WTC11 (cell line): ENCODE results near the gene CABLES1. TPM values are rescaled to one million over a fixed set of nuclear protein-coding genes. Genes with fewer than 3 reads are reported as not detected.

Source experiments
- ATAC-seq: fragments of 200-7000 bp; cut with Tn5 transposase; 2 replicates; pipeline ENCODE4 v1.10.0; 2021; ENCODE audit warnings: mild to moderate bottlenecking, moderate library complexity
- CTCF ChIA-PET: fragments of 300-600 bp; sonication (Branson Sonifier 250); formaldehyde crosslinking; loops from one replicate; lab custom pipeline; 2021; ENCODE audit warnings: antibody characterized with exemption; lab: Charles Lee
- POLR2A ChIA-PET: fragments of 350-600 bp; sonication (Branson Sonifier 250); formaldehyde crosslinking; loops from one replicate; lab custom pipeline; 2021; ENCODE audit warnings: antibody characterized with exemption; lab: Charles Lee
- DNase-seq: peaks from one replicate; pipeline ENCODE4 v3.0.0; 2021; ENCODE audit warnings: low spot score
- H3K27ac Mint-ChIP-seq: 2 replicates; pipeline ENCODE4 v1.8.0; 2021; ENCODE audit warnings: mixed read lengths
- H3K27me3 Mint-ChIP-seq: 2 replicates; pipeline ENCODE4 v1.8.0; 2021; ENCODE audit warnings: low read depth, mild to moderate bottlenecking, moderate library complexity, mixed read lengths
- H3K36me3 Mint-ChIP-seq: 2 replicates; pipeline ENCODE4 v1.8.0; 2021; ENCODE audit warnings: mixed read lengths
- H3K4me1 Mint-ChIP-seq: 2 replicates; pipeline ENCODE4 v1.8.0; 2022; ENCODE audit warnings: mixed read lengths
- H3K4me3 Mint-ChIP-seq: 2 replicates; pipeline ENCODE4 v1.8.0; 2021; ENCODE audit warnings: mild to moderate bottlenecking, moderate library complexity, mixed read lengths
- H3K9me3 Mint-ChIP-seq: 2 replicates; pipeline ENCODE4 v1.8.0; 2021; ENCODE audit warnings: mixed read lengths
- ARID4B ChIP-seq: sonication (generic); formaldehyde crosslinking; IDR thresholded peaks from 2 replicates; pipeline ENCODE4 v1.8.0; 2023; ENCODE audit warnings: missing genetic modification reagents, mild to moderate bottlenecking, borderline replicate concordance
- ATF2 ChIP-seq: sonication (generic); formaldehyde crosslinking; IDR thresholded peaks from 2 replicates; pipeline ENCODE4 v1.8.1; 2022; ENCODE audit warnings: low read depth, missing genetic modification reagents, borderline replicate concordance
- ATF6 ChIP-seq: sonication (generic); formaldehyde crosslinking; IDR thresholded peaks from 2 replicates; pipeline ENCODE4 v1.8.1; 2023; ENCODE audit warnings: mild to moderate bottlenecking, missing genetic modification reagents
- CREB1 ChIP-seq: sonication (generic); formaldehyde crosslinking; IDR thresholded peaks from 2 replicates; pipeline ENCODE4 v1.8.0; 2023; ENCODE audit warnings: mild to moderate bottlenecking, missing genetic modification reagents
- CREM ChIP-seq: sonication (generic); formaldehyde crosslinking; IDR thresholded peaks from 2 replicates; pipeline ENCODE4 v1.8.1; 2022; ENCODE audit warnings: mild to moderate bottlenecking, missing genetic modification reagents, moderate library complexity
- ERG ChIP-seq: fragments of 250-450 bp; sonication (Bioruptor Pico); IDR thresholded peaks from 2 replicates; pipeline ENCODE4 v1.8.0; 2021; ENCODE audit warnings: mild to moderate bottlenecking
- FOXP4 ChIP-seq: sonication (generic); formaldehyde crosslinking; IDR thresholded peaks from 2 replicates; pipeline ENCODE4 v1.8.0; 2022; ENCODE audit warnings: mild to moderate bottlenecking, missing genetic modification reagents
- GRHL2 ChIP-seq: fragments of 250-450 bp; sonication (Bioruptor Pico); IDR thresholded peaks from 2 replicates; pipeline ENCODE4 v1.8.0; 2022; ENCODE audit warnings: mild to moderate bottlenecking, moderate library complexity; ENCODE audit not compliant: insufficient replicate concordance, severe bottlenecking
- MAX ChIP-seq: sonication (generic); formaldehyde crosslinking; IDR thresholded peaks from 2 replicates; pipeline ENCODE4 v1.8.0; 2022; ENCODE audit warnings: mild to moderate bottlenecking, missing genetic modification reagents
- NFATC4 ChIP-seq: fragments of 250-450 bp; sonication (Bioruptor Pico); IDR thresholded peaks from 2 replicates; pipeline ENCODE4 v1.9.0; 2021; ENCODE audit warnings: mild to moderate bottlenecking
- OVOL2 ChIP-seq: fragments of 250-450 bp; sonication (Bioruptor Pico); IDR thresholded peaks from 2 replicates; pipeline ENCODE4 v1.9.0; 2021; ENCODE audit warnings: mild to moderate bottlenecking, borderline replicate concordance
- ZNF281 ChIP-seq: sonication (generic); formaldehyde crosslinking; IDR thresholded peaks from 2 replicates; pipeline ENCODE4 v1.8.0; 2023; ENCODE audit warnings: mild to moderate bottlenecking, missing genetic modification reagents
- ZNF317 ChIP-seq: sonication (generic); formaldehyde crosslinking; IDR thresholded peaks from 2 replicates; pipeline ENCODE4 v1.8.1; 2023; ENCODE audit warnings: low read depth, mild to moderate bottlenecking, moderate library complexity, missing genetic modification reagents, borderline replicate concordance
- ZNF416 ChIP-seq: fragments of 250-450 bp; sonication (Bioruptor Pico); IDR thresholded peaks from 2 replicates; pipeline ENCODE4 v1.9.0; 2021; ENCODE audit warnings: mild to moderate bottlenecking, inconsistent platforms
- ZNF512 ChIP-seq: sonication (generic); formaldehyde crosslinking; IDR thresholded peaks from 2 replicates; pipeline ENCODE4 v1.8.1; 2022; ENCODE audit warnings: missing genetic modification reagents, borderline replicate concordance
- total RNA-seq: library from RNA; stranded (reverse); gene quantifications from 3 replicates; pipeline ENCODE4 v1.2.3, GENCODE V29; 2021

CABLES1 gene
- total RNA-seq, 1 experiment from 2014 or later = 17.0 TPM

- Mint-ChIP-seq H3K9me3 (peaks cover 5% of the 10 kb centered on the region), H3K27me3 (peaks cover 10% of the 10 kb centered on the region), H3K36me3 (no peaks in the 10 kb centered on the region), H3K27ac (no peak overlapping the region), H3K4me3 (no peak overlapping the region), H3K4me1 (peaks cover 15% of the 10 kb centered on the region)
- CTCF ChIA-PET = interaction anchor here (1.1 kb wide), 1 partner anchor 84 kb away, joined by 3 read pairs; no protein-coding TSS in a partner anchor
- ATAC-seq = no peak
- DNase-seq = no peak
- POLR2A ChIA-PET = no interaction called here
- TF ChIP-seq ATF2 (CRISPR knock-in tag) (no peak), CREB1 (CRISPR knock-in tag) (no peak), ARID4B (no peak), NFATC4 (CRISPR knock-in tag) (no peak), MAX (no peak), ZNF416 (CRISPR knock-in tag) (no peak), CREM (no peak), ZNF512 (CRISPR knock-in tag) (no peak), ERG (CRISPR knock-in tag) (no peak), OVOL2 (CRISPR knock-in tag) (no peak), GRHL2 (CRISPR knock-in tag) (no peak), ATF6 (no peak)
Measured at GRCh38 chr18:23115683-23116096, 19.6 kb upstream of the CABLES1 start.

GRCh38 chr18:23121133-23121532 lies 14.2 kb upstream of the CABLES1 start:
- no peak overlapping the region for H3K27ac Mint-ChIP-seq
- ChIA-PET CTCF (interaction anchor here (0.6 to 2.4 kb wide), 4 partner anchors 11 to 934 kb away, joined by 3 to 8 read pairs (median 4); no protein-coding TSS in a partner anchor), POLR2A (no interaction called here)
- no peak overlapping the region for H3K4me3 Mint-ChIP-seq
- DNase-seq (no peak), ATAC-seq (peak; percentile 80)
- H3K27me3 Mint-ChIP-seq = peaks cover 4% of the 10 kb centered on the region; the same call in 1 of the 2 replicates
- H3K4me1 Mint-ChIP-seq = peaks cover 18% of the 10 kb centered on the region
- H3K9me3 Mint-ChIP-seq = no peaks in the 10 kb centered on the region
- H3K36me3 Mint-ChIP-seq = no peaks in the 10 kb centered on the region
- no peak for TF ChIP-seq FOXP4 (CRISPR knock-in tag)
- TF ChIP-seq ZNF281 = no peak
- no peak for TF ChIP-seq ZNF317 (CRISPR knock-in tag)
